Endothelial cell of umbilical vein (primary cell): ENCODE data around the gene SMIM9. TPM values are rescaled to one million over a fixed set of nuclear protein-coding genes. Genes with fewer than 3 reads are reported as not detected.

Experiments
- BruUV-seq: library from RNA; stranded (reverse); fragments of 400-500 nt; replicated peaks from 2 replicates; lab custom pipeline; 2021; lab: Mats Ljungman, UMichigan
- CTCF ChIA-PET: fragments of 300-600, 350-600 bp; sonication (Branson Sonifier 250); formaldehyde crosslinking; loops from one replicate; lab custom pipeline; 2021; ENCODE audit warnings: antibody characterized with exemption, inconsistent platforms; lab: Charles Lee
- POLR2A ChIA-PET: fragments of 300-600, 350-600 bp; sonication (Branson Sonifier 250); formaldehyde crosslinking; loops from one replicate; lab custom pipeline; 2021; ENCODE audit warnings: antibody characterized with exemption, inconsistent platforms; lab: Charles Lee
- DNase-seq: peaks from one replicate; pipeline ENCODE4 v3.0.0-alpha.2; 2011; ENCODE audit warnings: low read depth, low spot score
- FAIRE-seq: peaks from 2 replicates; lab custom pipeline; 2011; peaks lifted over from hg19 to GRCh38; lab: Jason Lieb, UNC
- H2AFZ ChIP-seq: 2 replicates; pipeline ENCODE4 v1.6.0; 2012; ENCODE audit warnings: low read depth, low read length, control low read depth, inconsistent platforms
- H3K27ac ChIP-seq: 2 replicates; pipeline ENCODE4 v1.5.1; 2011; ENCODE audit warnings: low read depth, mild to moderate bottlenecking, control low read depth, low read length, moderate library complexity; ENCODE audit not compliant: insufficient read depth
- H3K27me3 ChIP-seq, 2 experiments: 2 replicates each; pipeline versions ENCODE4 v1.6.0 to v1.6.1; 2011; ENCODE audit warnings: low read length in 2 of 2, mixed read lengths in 1 of 2; ENCODE audit not compliant: control insufficient read depth in 2 of 2, insufficient read depth in 2 of 2
- H3K36me3 ChIP-seq, 2 experiments: 2 replicates in 1 of 2; 3 replicates in 1 of 2; pipeline ENCODE4 v1.5.1; 2011; ENCODE audit warnings: low read length in 2 of 2, mild to moderate bottlenecking in 1 of 2, moderate library complexity in 1 of 2; ENCODE audit not compliant: control insufficient read depth in 2 of 2, insufficient read depth in 2 of 2; ENCODE audit errors: extremely low read depth in 1 of 2
- H3K4me1 ChIP-seq: 3 replicates; pipeline ENCODE4 v1.5.1; 2011; ENCODE audit warnings: mild to moderate bottlenecking, low read length; ENCODE audit not compliant: control insufficient read depth, insufficient read depth; ENCODE audit errors: extremely low read depth
- H3K4me2 ChIP-seq: 2 replicates; pipeline ENCODE4 v1.6.1; 2011; ENCODE audit warnings: low read length, control low read depth, mixed read lengths; ENCODE audit not compliant: insufficient read depth
- H3K4me3 ChIP-seq, 3 experiments: fragments of 200-600 bp in 1 of 3; sonication (generic), shearing (Covaris generic) in 1 of 3; replicated peaks in 1 of 3; 2 replicates each; pipeline ENCODE4 v1.5.1; 2011 to 2016; ENCODE audit warnings: control low read depth in 3 of 3, low read length in 3 of 3, mild to moderate bottlenecking in 2 of 3, inconsistent platforms in 1 of 3, low read depth in 1 of 3, moderate library complexity in 1 of 3; ENCODE audit not compliant: insufficient read depth in 1 of 3
- H3K79me2 ChIP-seq: 2 replicates; pipeline ENCODE4 v1.6.0; 2012; ENCODE audit warnings: low read length, inconsistent platforms; ENCODE audit not compliant: control insufficient read depth, insufficient read depth
- H3K9ac ChIP-seq: replicated peaks from 2 replicates; pipeline ENCODE3; 2011; ENCODE audit warnings: low read length, control low read depth; ENCODE audit not compliant: insufficient read depth; ENCODE audit errors: extremely low read depth
- H3K9me1 ChIP-seq: replicated peaks from 3 replicates; pipeline ENCODE4 v1.6.0; 2011; ENCODE audit warnings: mild to moderate bottlenecking, low read length; ENCODE audit not compliant: control insufficient read depth, insufficient read depth; ENCODE audit errors: extremely low read depth
- H3K9me3 ChIP-seq: replicated peaks from 2 replicates; pipeline ENCODE4 v1.5.1; 2012; ENCODE audit warnings: low read length, inconsistent platforms; ENCODE audit not compliant: control insufficient read depth, insufficient read depth
- H4K20me1 ChIP-seq: replicated peaks from 2 replicates; pipeline ENCODE3; 2011; ENCODE audit warnings: mild to moderate bottlenecking, low read length; ENCODE audit not compliant: control insufficient read depth, insufficient read depth; ENCODE audit errors: extremely low read depth
- CTCF ChIP-seq, 2 donors: IDR thresholded peaks; 1 replicate in 1 of 2; 2 replicates in 1 of 2; pipeline ENCODE4 v1.5.1; 2011; ENCODE audit warnings: low read length in 2 of 2, mild to moderate bottlenecking in 2 of 2, moderate library complexity in 2 of 2, control low read depth in 1 of 2, inconsistent platforms in 1 of 2, low read depth in 1 of 2; ENCODE audit not compliant: insufficient read depth in 1 of 2; ENCODE audit errors: extremely low read depth in 1 of 2
- EZH2 ChIP-seq: IDR thresholded peaks from 2 replicates; pipeline ENCODE4 v1.6.1; 2012; ENCODE audit warnings: borderline replicate concordance, low read depth, mild to moderate bottlenecking, moderate library complexity, low read length, inconsistent platforms; ENCODE audit not compliant: severe bottlenecking
- FOS ChIP-seq: IDR thresholded peaks from 2 replicates; pipeline ENCODE4 v1.6.1; 2011; ENCODE audit warnings: mild to moderate bottlenecking, low read length, moderate library complexity, borderline replicate concordance; ENCODE audit not compliant: insufficient read depth
- GATA2 ChIP-seq: IDR thresholded peaks from 2 replicates; pipeline ENCODE4 v1.7.0; 2011; ENCODE audit warnings: low read depth, mild to moderate bottlenecking, moderate library complexity, mixed read lengths, low read length; ENCODE audit not compliant: insufficient read length, insufficient read depth
- JUN ChIP-seq: IDR thresholded peaks from 2 replicates; pipeline ENCODE4 v1.6.1; 2011; ENCODE audit warnings: borderline replicate concordance, low read depth; ENCODE audit not compliant: insufficient read length, insufficient read depth
- MAX ChIP-seq: IDR thresholded peaks from 2 replicates; pipeline ENCODE4 v1.6.1; 2011; ENCODE audit not compliant: insufficient read depth, insufficient read length
- MYC ChIP-seq: IDR thresholded peaks from one replicate; pipeline ENCODE4 v1.6.1; 2011; ENCODE audit warnings: mild to moderate bottlenecking, low read depth, low read length
- POLR2A ChIP-seq: IDR thresholded peaks from 2 replicates; pipeline ENCODE4 v1.6.1; 2012; ENCODE audit warnings: low read depth, mild to moderate bottlenecking, control low read depth, low read length
- POLR2AphosphoS5 ChIP-seq: IDR thresholded peaks from 2 replicates; pipeline ENCODE4 v1.6.1; 2012; ENCODE audit warnings: low read depth, mild to moderate bottlenecking, control low read depth, low read length, moderate library complexity; ENCODE audit not compliant: insufficient read depth
- dilution Hi-C: fragments of 300-500 bp; cut with MboI; formaldehyde crosslinking; loops from one replicate; pipeline ENCODE4 v1.15.0; 2019; ENCODE audit warnings: low sequenced_read_pairs; ENCODE audit not compliant: extremely low pct_ligation_motif_present
- intact Hi-C: fragments of 100-400 bp; cut with micrococcal nuclease; formaldehyde crosslinking; loops from one replicate; pipeline ENCODE4 v1.10.0; 2022
- polyA plus RNA-seq, 4 experiments: library from polyadenylated mRNA; depleted of rRNA in 3 of 4; stranded (reverse) in 3 of 4; unstranded in 1 of 4; fragments of >200 nt; gene quantifications; 2 replicates each; pipeline versions ENCODE4 v1.2.1 to v1.2.3, GENCODE V29; 2011 to 2012; ENCODE audit warnings: missing spikeins in 1 of 4
- total RNA-seq: library from RNA; stranded (reverse); gene quantifications from 2 replicates; pipeline ENCODE4 v1.2.3, GENCODE V29; 2021

The SMIM9 gene
- total and polyA plus RNA-seq, 2 donors (not counting 3 experiments of a cell fraction or from before 2014, with no cell fraction given) = not detected

GRCh38 chrX:154828016-154828408 lies 6.5 kb downstream of the SMIM9 start:
- Histone ChIP-seq H3K9me3 (no peaks in the 10 kb centered on the region), H3K27ac (no peak overlapping the region), H3K4me3 (no peak overlapping the region), H3K4me2 (no peak overlapping the region), H4K20me1 (no peaks in the 10 kb centered on the region), H3K36me3 (no peaks in the 10 kb centered on the region), H3K79me2 (no peaks in the 10 kb centered on the region), H2AFZ (no peak overlapping the region), H3K9me1 (no peaks in the 10 kb centered on the region), H3K4me1 (no peaks in the 10 kb centered on the region), H3K9ac (no peak overlapping the region), H3K27me3 (peaks cover 1 to 4% of the 10 kb centered on the region in 2 experiments)
- dilution Hi-C loops (no loop called here), intact Hi-C loops (no loop called here)
- TF ChIP-seq JUN (no peak), POLR2AphosphoS5 (no peak), GATA2 (no peak), CTCF (IDR thresholded peaks at IDR 0.05; ENCODE audit: extremely low read depth in 1 of 2, insufficient read depth in 1 of 2, low read depth in 1 of 2, low read length in 2 of 2) (no peak), FOS (no peak), EZH2 (no peak), POLR2A (no peak), MYC (no peak), MAX (no peak)
- POLR2A ChIA-PET = no interaction called here
- FAIRE-seq (no peak), DNase-seq (no peak)
- CTCF ChIA-PET = no interaction called here
- BruUV-seq = no TSS peak
